ENCODE results near the gene DYNLT5.
"Not testable (repeated sequence)": the region's sequence is repeated elsewhere in the genome, so short reads cannot be mapped to it uniquely, and the experiment has no call there.

GRCh38 chr1:66785800-66786199, 33.5 kb downstream of the DYNLT5 start:
- not testable (repeated sequence) for TF ChIP-seq POLR2AphosphoS5 (IDR thresholded peaks at IDR 0.05); CTCF (IDR thresholded peaks at IDR 0.05 in 8 of 11, conservative IDR thresholded peaks at IDR 0.05 in 3 of 11); POLR2A (IDR thresholded peaks at IDR 0.05)

Measured in spleen (tissue), 7 donors.